ENCODE results near the gene ZNF710. TPM values are rescaled to one million over a fixed set of nuclear protein-coding genes. Genes with fewer than 3 reads are reported as not detected.

The ZNF710 gene
- total and polyA plus RNA-seq, 2 donors (not counting 3 experiments of a cell fraction or from before 2014, with no cell fraction given) = 8.9 to 32.4 TPM

DNA sequence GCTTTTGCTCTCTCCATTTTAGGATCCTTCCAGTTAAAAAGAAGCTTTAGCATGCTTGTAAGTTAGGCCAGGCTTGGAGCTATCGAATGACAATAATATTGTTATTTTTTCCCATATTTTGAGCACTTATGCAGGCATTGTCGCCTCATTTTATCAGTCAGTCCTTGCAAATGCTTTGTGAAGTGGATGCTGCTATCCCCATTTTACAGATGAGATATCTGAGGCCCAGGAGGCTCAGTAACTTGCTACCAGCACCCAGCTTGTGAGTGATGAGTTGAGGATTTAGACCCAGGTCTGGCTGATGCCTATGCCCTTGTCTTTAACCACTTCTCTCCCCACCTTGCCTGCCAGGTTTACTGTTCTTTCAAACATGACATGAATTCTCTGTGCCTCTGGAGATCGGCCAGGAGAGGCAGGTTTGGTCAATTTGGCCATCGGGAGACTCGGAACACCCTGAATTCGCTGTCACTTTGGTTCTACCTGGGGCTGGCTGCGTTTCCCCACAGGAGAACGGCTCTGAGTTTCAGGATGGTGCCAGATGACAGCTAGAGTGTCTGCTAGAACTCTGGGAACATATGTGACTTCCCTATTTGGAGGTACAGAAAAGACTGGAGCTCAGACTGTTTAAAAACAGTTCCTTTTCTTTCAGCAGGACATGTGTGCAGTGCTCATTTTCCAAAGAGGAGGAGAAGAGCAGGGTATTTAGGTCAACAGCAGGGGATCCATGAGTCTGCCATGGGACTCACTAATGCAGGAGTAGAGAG, 25.5 kb upstream of the ZNF710 start:
- DNase-seq (ENCODE audit: low read depth, low spot score) = no peak
- CTCF ChIA-PET = interaction anchor here (0.6 to 2.5 kb wide), 8 partner anchors 9 to 235 kb away, joined by 3 to 9 read pairs (median 4); no protein-coding TSS in a partner anchor
- no peak overlapping the region for H3K4me2 ChIP-seq (ENCODE audit: insufficient read depth, low read length)
- intact Hi-C loops (cut with micrococcal nuclease) (no loop called here), dilution Hi-C loops (cut with MboI; ENCODE audit: extremely low pct_ligation_motif_present, low sequenced_read_pairs) (no loop called here)
- H3K4me3 ChIP-seq (replicated peaks in 1 of 3; ENCODE audit: insufficient read depth in 1 of 3, low read depth in 1 of 3, low read length in 3 of 3) = no peak overlapping the region
- H3K4me1 ChIP-seq (ENCODE audit: control insufficient read depth, extremely low read depth, insufficient read depth, low read length) = no peaks in the 10 kb centered on the region
- H4K20me1 ChIP-seq (replicated peaks; ENCODE audit: control insufficient read depth, extremely low read depth, insufficient read depth, low read length) = no peaks in the 10 kb centered on the region
- no peaks in the 10 kb centered on the region for H3K9me3 ChIP-seq (replicated peaks; ENCODE audit: control insufficient read depth, insufficient read depth, low read length)
- TF ChIP-seq, protein P1, sequence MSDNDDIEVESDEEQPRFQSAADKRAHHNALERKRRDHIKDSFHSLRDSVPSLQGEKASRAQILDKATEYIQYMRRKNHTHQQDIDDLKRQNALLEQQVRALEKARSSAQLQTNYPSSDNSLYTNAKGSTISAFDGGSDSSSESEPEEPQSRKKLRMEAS (IDR thresholded peaks at IDR 0.05; ENCODE audit: insufficient read depth, insufficient read length) = no peak
- TF ChIP-seq FOS (IDR thresholded peaks at IDR 0.05; ENCODE audit: borderline replicate concordance, insufficient read depth, low read length) (no peak), JUN (IDR thresholded peaks at IDR 0.05; ENCODE audit: borderline replicate concordance, insufficient read depth, insufficient read length, low read depth) (no peak), EZH2 (IDR thresholded peaks at IDR 0.05; ENCODE audit: borderline replicate concordance, low read depth, low read length, severe bottlenecking) (no peak), POLR2AphosphoS5 (IDR thresholded peaks at IDR 0.05; ENCODE audit: insufficient read depth, low read depth, low read length) (no peak), POLR2A (IDR thresholded peaks at IDR 0.05; ENCODE audit: low read depth, low read length) (no peak), MYC (IDR thresholded peaks at IDR 0.05; ENCODE audit: low read depth, low read length) (no peak)
- H3K27me3 ChIP-seq (ENCODE audit: control insufficient read depth in 2 of 2, insufficient read depth in 2 of 2, low read length in 2 of 2) = peaks cover 0 to 4% of the 10 kb centered on the region in 2 experiments
- POLR2A ChIA-PET = no interaction called here
- no peaks in the 10 kb centered on the region for H3K79me2 ChIP-seq (ENCODE audit: control insufficient read depth, insufficient read depth, low read length)
- H3K9ac ChIP-seq (replicated peaks; ENCODE audit: extremely low read depth, insufficient read depth, low read length) = no peak overlapping the region
- no peak overlapping the region for H3K27ac ChIP-seq (ENCODE audit: insufficient read depth, low read depth, low read length)
- no peak overlapping the region for H2AFZ ChIP-seq (ENCODE audit: low read depth, low read length)
- no peak for FAIRE-seq
- H3K36me3 ChIP-seq (ENCODE audit: control insufficient read depth in 2 of 2, extremely low read depth in 1 of 2, insufficient read depth in 2 of 2, low read length in 2 of 2) = no peaks in the 10 kb centered on the region
- BruUV-seq (replicated peaks) = no TSS peak
- H3K9me1 ChIP-seq (replicated peaks; ENCODE audit: control insufficient read depth, extremely low read depth, insufficient read depth, low read length) = no peaks in the 10 kb centered on the region

- CTCF ChIA-PET = interaction anchor here (0.8 to 2.0 kb wide), 3 partner anchors 12 to 236 kb away, joined by 3 to 6 read pairs (median 4); no protein-coding TSS in a partner anchor
- H4K20me1 ChIP-seq (replicated peaks; ENCODE audit: control insufficient read depth, extremely low read depth, insufficient read depth, low read length) = no peaks in the 10 kb centered on the region
- H3K9me3 ChIP-seq (replicated peaks; ENCODE audit: control insufficient read depth, insufficient read depth, low read length) = no peaks in the 10 kb centered on the region
- no peak for DNase-seq (ENCODE audit: low read depth, low spot score)
- POLR2A ChIA-PET = no interaction called here
- BruUV-seq (replicated peaks) = no TSS peak
- dilution Hi-C loops (cut with MboI; ENCODE audit: extremely low pct_ligation_motif_present, low sequenced_read_pairs) (no loop called here), intact Hi-C loops (cut with micrococcal nuclease) (no loop called here)
- TF ChIP-seq POLR2AphosphoS5 (IDR thresholded peaks at IDR 0.05; ENCODE audit: insufficient read depth, low read depth, low read length) (no peak), GATA2 (IDR thresholded peaks at IDR 0.05; ENCODE audit: insufficient read depth, insufficient read length, low read depth, low read length) (no peak), JUN (IDR thresholded peaks at IDR 0.05; ENCODE audit: borderline replicate concordance, insufficient read depth, insufficient read length, low read depth) (no peak), CTCF (IDR thresholded peaks at IDR 0.05; ENCODE audit: extremely low read depth in 1 of 2, insufficient read depth in 1 of 2, low read depth in 1 of 2, low read length in 2 of 2) (no peak), FOS (IDR thresholded peaks at IDR 0.05; ENCODE audit: borderline replicate concordance, insufficient read depth, low read length) (no peak), POLR2A (IDR thresholded peaks at IDR 0.05; ENCODE audit: low read depth, low read length) (no peak), MYC (IDR thresholded peaks at IDR 0.05; ENCODE audit: low read depth, low read length) (no peak), EZH2 (IDR thresholded peaks at IDR 0.05; ENCODE audit: borderline replicate concordance, low read depth, low read length, severe bottlenecking) (no peak)
- TF ChIP-seq, protein P1 (IDR thresholded peaks at IDR 0.05; ENCODE audit: insufficient read depth, insufficient read length) = no peak
- no peaks in the 10 kb centered on the region for H3K79me2 ChIP-seq (ENCODE audit: control insufficient read depth, insufficient read depth, low read length)
- no peak overlapping the region for H3K27ac ChIP-seq (ENCODE audit: insufficient read depth, low read depth, low read length)
- no peak overlapping the region for H3K4me3 ChIP-seq (replicated peaks in 1 of 3; ENCODE audit: insufficient read depth in 1 of 3, low read depth in 1 of 3, low read length in 3 of 3)
- no peaks in the 10 kb centered on the region for H3K4me1 ChIP-seq (ENCODE audit: control insufficient read depth, extremely low read depth, insufficient read depth, low read length)
- no peak for FAIRE-seq
- peaks cover 0 to 4% of the 10 kb centered on the region in 2 experiments for H3K27me3 ChIP-seq (ENCODE audit: control insufficient read depth in 2 of 2, insufficient read depth in 2 of 2, low read length in 2 of 2)
- no peaks in the 10 kb centered on the region for H3K9me1 ChIP-seq (replicated peaks; ENCODE audit: control insufficient read depth, extremely low read depth, insufficient read depth, low read length)
- H3K36me3 ChIP-seq (ENCODE audit: control insufficient read depth in 2 of 2, extremely low read depth in 1 of 2, insufficient read depth in 2 of 2, low read length in 2 of 2) = no peaks in the 10 kb centered on the region
- H2AFZ ChIP-seq (ENCODE audit: low read depth, low read length) = no peak overlapping the region
- no peak overlapping the region for H3K4me2 ChIP-seq (ENCODE audit: insufficient read depth, low read length)
- H3K9ac ChIP-seq (replicated peaks; ENCODE audit: extremely low read depth, insufficient read depth, low read length) = no peak overlapping the region
These were observed 24.9 kb upstream of the ZNF710 start for GRCh38 chr15:89976246-89976600.
